DMS153 (cell line): Measurements from ENCODE around the gene KAT6B.

ENCODE experiments used
- DNase-seq: peaks from one replicate; lab custom pipeline; 2025; lab: John Stamatoyannopoulos, UW

The KAT6B gene

DNA sequence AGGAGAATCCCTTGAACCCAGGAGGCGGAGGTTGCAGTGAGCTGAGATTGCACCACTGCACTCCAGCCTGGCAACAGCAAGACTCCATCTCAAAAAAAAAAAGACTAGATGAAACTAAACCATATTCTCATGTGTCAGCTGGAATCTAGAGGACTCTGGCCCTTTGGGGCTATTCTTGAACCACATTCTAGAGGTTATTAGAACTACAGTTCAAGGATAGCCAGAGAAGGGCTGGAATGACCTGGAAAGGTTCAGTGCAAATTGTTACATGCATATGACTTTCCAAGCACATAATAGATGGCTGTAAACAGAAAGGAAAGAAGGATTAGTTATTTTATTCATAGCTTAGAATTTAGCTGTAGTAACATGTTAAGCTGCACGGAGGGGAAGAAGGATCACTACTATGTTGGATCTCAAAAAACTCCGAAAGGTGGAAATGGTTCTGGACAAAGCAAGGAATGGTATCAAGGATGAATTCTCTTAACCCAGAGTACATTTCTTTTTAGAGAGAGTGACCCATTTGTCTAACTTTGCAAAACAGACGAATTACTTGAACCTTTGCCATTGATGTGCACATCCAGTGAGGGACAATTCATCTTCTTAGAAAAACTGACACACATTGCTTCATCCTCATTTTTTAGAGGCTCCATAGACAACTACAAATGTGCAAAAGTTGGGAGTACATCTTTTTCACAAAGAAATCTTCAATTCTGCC, 161.1 kb downstream of the KAT6B start:
- DNase-seq, result no peak

DNA sequence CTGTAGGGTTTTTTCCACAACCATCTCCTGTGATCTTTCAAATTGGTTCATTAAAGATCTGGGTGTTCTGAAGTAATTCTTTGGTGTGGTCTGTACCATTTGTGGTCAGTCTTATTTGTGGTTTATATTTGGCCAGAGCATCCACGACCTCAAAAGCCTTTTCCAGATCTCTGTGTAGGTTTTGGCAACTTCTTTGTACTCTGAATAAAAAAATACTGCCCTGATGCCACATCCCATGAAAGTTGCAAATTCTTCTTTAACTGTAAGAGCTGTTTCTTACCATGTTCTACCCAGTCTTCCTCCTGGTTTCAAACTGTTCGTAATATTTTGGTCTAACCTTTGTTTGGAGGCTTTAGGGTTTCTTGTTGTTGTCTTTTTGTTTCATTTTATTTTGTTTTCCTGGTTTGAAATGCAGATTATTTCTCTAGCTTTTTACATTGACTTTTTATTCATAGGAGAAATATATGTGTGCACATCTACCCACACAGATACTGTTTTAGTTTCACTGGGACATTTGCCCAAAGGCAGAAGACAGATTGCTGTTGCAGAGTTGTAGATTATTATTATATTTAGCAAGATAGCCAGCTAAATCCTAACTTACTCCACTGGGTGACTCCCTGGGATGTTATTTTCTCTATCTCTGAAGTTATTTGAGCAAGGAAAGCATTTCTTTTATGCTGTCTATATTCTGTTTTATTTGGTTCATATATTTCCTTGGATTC, 161.8 kb downstream of the KAT6B start:
- no peak for DNase-seq

DNA sequence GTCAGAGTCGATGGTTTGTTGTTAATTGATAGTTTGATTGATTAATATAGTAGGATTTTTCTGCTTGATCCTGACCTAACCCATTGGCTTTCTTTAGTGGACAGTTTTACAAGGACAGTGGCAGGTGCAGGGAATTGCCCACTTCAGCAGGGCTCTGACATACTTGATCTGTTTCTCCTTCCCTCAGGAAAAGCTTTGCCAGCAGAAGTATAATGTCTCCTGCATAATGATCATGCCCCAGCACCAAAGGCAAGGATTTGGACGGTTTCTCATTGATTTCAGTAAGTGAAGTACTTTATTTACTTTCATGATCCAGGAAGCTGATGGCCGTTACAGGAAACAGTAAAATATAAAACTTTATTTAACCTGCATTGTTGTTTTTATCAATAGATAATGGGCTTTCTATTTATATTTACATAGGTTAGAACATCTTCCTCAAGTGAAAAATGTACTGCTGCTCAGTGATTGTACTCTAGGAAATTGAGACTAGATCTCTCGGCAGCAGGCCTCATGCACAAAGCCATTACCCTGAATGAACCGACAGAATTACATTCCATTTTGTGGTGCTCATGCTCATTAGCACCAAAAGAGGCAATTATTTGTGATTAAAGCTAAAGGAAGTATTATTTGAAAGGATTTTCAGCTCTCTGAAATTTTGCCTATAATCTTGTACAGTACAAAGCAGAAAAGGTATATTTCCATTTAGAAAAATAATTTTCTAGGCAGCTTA, 162.6 kb downstream of the KAT6B start:
- DNase-seq, result peak; percentile 89

DNA sequence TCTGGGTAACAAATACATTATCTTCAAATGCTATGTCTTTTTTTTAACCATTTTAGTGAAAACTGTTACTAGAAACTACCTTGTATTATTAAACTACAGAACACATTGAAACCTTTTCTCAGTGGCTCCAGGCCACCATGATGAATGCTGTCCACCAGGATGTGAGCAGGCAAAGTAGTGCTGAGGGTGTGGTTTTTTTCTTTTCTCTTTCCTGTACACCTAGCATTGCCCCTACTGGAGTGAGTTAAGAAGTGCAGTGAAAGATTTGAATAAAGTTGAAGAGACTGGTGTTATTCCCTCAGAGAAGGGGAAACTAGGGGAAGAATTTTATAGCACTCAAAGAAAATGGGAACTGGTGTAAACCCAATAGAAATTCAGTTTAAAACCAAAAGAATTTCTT, 165.0 kb downstream of the KAT6B start:
- no peak for DNase-seq

DNA sequence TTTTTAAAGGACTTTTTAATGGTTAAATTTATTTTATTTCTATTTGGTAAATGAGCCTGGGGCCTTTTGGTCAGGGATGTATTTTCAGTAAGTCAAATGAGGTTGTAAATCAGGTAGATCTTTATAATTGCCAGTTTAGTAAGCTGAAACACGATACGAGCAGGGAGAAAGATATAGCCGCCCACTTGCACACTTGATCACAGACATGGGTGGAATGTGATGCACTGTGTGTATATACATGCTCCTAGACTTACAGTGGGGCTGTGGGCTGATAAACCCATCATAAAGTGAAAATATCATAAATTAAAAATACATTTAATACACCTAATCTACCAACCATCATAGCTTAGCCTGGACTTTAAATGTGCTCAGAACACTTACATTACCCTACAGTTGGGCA, 165.7 kb downstream of the KAT6B start:
- no peak for DNase-seq

DNA sequence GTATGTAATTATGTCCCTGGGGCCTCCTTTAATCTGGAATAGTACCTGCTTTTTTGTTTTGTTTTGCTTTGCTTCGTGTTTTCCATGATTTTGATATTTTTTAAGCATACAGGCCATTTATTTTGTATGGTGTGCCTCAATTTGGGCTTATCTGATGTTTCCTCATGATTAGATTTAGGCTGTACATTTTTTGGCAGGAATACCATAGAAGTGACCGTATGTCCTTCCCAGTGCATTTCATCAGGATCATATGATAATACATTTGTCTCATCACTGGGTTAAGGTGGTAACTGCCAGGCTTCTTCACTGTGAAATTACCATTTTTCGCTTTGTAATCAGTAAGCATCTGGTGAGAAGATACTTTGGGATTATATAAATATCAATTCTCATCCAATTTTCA, 167.2 kb downstream of the KAT6B start:
- no peak for DNase-seq

DNA sequence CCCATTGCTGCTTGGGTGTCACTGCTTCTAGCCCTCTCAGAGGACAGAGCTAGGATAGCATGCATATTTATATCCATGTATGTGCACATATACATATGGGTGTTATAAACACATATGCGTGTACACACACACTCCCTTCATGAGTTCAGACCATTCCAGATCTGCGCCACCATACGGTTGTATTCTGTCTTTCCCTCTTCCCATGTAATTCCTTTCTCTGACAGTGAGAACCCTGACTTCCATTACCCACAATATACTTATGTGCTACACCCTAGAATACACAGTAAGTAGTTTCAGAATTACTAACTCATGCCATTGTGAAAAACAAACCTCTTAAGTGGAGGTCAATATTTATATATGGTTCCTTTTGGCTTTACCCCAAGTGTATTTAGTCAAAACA, 168.5 kb downstream of the KAT6B start:
- peak; percentile 81 for DNase-seq

DNA sequence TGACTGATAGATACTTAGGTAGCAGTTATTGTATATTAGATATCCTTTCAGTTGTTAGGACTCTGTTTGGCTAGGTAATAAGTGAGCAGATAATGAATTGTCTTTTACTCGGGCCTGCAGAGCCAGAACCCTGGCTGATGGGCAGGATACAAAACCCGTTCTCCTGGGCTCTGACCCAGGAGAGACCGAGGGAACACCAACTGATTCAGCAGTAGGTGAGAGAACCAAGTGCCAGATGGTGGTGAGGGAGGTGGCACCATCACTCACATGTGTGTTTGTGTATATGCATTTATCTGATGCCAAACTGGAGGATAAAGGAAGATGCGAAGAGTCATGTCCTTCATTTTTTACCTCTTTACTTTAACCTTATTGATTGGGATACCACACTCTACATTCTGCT, 169.4 kb downstream of the KAT6B start:
- no peak for DNase-seq

DNA sequence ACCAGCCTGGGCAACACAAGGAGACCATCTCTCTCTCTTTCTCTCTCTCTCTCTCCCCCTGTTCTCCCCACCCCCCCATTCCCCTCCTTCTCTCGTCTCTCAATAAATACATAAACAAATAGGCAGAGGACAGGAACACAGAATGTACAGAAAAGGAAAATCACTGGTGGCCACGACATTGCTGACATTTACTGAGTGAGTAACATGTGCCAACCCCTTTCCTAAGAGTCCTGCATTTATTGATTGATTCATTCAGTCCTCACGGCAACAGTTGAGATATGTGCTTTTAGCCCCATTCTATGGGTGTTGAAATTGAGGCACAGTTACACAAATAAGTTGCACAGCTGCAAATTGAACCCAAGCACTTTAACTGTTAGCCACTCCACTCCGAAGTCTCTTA, 170.8 kb downstream of the KAT6B start:
- DNase-seq, result no peak

DNA sequence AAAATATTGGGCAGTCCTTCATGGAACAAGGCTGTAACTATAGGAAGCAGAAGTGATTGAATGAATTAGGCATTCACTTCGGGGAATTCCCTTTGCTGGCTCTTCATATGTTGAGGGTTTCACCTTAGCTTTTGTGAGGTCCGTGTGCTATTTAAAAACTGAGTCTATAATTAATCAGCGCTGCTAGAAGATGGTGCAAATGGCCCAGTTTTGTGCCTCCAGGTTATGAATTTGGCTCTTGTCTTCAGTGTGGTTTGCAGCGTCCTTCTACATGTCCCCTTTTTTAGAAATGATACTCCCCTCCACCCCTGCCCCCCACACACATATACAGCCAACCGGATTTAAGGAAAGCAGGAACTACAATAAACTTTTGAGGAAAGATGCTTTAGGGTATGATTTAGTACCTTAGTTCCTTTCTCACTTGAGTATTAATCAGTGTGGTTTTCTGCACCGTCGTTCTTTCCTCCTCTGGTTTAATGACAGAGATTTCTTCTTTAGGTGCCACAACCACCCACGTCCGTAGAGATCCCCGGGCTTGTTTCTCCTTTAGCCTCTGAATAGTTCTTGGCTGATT, 174.4 kb downstream of the KAT6B start:
- DNase-seq, result no peak

DNA sequence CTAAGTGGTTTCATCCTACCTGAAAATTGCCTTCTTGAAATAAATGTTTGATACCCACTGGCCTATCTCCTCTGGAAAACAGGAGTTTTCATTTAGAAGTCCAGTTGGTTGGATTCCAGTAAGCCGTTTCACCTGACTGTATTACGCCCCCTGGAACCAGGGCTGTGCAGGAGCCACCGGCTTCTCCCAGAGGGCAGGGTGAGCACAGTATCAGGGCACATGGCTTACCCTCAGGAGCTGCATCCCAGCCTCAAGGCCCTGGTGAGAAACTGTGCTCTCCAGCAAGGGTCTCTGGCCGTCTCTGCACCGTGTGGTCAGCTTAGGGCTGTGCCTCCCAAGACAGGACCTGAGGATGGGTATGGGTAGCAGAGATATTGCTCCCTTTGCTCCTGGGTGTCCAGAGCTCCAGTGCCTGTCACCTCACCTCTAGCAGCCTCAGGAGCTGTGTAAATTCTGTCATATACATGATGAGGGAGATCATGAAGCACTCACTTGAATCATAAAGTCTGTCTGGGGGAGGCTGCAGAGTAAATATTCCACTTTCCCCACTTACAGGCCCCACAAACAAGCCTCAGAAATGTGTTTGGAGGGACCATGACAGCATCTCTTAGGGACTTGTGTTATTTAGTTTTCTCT, 175.4 kb downstream of the KAT6B start:
- DNase-seq, result no peak

DNA sequence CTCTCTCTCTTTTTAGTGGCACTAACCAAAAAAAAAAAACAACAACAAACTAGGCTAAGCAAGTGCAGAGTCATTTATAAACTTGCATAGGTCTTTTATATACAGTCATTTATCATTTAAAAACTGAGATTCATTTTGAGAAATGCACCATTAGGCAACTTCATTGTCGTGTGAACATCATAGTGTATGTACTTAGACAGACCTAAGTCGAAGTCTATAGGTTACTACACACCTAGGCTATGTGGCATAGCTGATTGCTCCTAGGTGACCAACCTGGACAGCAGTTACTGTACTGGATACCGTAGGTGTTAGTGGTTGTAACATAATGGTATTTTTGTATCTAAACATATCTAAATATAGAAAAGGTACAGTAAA, 175.9 kb downstream of the KAT6B start:
- DNase-seq, result no peak

DNA sequence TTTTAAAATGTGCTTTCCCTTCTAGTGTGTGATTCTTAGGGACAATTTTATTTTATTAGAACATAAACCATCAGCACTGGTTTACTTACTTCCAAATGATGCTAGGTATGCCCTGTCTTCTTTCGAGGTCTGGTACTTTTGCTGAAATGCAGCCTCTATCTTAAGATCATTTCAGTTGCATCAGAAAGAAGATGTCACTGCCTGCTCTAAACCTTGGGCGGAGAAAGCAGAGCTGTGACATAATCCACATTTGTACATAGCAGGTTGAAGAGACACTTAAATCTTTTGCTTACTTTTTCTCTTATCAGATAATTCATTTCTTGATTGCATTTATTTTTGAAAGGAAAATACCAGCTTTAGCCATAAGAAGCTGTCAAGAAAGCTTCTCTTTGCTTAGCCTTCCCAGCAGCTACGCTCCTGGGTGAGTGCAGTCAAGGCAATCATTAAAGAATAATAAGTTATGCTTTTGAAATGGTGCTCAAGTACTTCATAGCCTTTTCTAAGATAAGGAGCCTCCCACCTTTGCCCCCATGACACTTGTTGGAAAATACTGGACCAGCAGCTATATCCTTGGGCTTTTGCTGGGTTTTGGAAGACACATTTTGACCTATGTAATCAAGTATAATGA, 176.7 kb downstream of the KAT6B start:
- no peak for DNase-seq

DNA sequence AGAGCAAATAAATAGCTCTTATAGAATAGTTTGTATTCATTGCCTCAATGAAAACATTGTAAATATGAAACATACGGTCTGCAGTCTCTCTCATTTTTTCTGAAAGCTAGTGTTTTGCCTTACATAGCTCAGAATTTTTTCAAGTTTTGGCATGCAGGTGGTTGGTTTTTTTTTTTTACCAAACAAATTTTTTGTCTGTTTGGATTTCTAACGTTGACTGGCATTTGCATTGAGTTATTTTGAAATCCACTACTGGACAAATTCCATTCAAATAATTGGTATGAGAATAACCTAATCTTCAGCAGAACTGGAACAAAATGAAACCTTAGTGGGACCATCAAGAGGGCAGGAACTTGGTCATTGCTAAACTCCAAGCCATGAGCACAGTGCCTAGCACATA, 177.5 kb downstream of the KAT6B start:
- no peak for DNase-seq

DNA sequence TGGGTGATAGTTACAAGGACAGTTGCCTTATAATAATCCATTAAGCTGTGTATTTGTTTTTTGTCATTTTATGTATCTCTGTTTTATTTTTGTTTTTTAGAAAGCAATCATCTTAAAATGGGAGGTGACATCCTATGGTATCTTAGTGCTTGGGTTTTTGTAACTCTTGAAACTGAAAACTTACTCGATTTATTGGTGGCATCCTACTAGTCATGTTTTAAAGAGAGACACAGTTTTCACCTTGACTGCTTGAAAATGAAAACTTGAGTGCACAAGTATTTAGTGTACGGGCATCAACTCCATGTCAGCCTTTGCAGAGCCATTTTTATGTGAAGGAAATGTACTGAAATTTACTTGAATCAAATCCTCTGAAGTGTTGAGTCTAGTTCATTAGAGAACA, 181.2 kb downstream of the KAT6B start:
- no peak for DNase-seq

DNA sequence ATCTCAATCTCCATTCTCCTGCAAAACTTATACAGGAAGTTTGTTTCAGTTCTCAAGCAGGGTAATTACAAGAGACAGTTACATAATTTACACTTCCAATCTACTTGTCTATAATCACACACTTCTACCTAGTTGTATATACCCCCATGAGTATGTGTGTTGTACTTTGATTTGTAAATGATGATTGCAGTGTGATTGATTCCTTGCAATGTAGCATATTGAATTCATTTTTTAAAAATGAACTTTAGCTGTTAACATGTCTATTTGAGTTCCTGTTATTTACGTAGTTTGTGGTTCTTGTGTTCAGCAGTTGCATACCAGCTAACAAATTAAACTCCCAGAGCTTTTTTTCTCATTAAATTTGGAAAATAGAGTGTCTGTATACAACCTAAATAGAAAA, 182.6 kb downstream of the KAT6B start:
- no peak for DNase-seq

DNA sequence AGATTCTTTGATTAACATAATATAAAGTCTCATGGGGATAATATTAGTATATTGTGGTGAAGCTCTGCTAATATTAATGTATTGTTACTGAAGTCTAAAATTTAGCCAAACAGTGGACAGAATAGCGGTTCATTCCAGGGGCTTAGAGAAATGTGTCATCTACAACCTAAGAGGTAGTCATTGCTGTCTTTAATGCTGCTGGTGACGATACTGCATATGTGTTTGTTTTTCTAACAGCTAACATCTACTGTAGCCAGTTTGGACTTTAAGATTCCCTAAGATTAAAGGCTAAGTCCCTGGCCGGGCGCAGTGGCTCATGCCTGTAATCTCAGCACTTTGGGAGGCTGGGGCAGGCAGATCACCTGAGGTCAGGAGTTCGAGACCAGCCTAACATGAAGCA, 183.0 kb downstream of the KAT6B start:
- DNase-seq, result no peak

DNA sequence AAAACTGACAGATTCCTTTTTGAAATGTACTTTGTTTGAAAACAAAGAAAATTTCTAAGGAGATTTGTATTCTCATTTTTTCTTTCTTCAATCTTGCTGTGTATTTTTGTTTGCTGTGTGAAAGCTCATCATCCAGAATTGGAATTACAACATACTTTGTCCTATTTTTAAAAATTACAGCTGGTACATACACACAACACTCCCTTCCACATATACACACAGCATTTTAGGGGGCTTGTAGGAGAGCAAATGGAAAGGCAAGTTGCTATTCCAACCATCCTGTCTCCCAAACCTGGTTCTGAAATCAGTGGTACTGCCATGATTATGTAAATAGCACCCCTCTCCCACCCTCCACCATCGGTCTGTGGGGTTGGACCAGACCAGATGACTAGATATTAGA, 184.0 kb downstream of the KAT6B start:
- no peak for DNase-seq

DNA sequence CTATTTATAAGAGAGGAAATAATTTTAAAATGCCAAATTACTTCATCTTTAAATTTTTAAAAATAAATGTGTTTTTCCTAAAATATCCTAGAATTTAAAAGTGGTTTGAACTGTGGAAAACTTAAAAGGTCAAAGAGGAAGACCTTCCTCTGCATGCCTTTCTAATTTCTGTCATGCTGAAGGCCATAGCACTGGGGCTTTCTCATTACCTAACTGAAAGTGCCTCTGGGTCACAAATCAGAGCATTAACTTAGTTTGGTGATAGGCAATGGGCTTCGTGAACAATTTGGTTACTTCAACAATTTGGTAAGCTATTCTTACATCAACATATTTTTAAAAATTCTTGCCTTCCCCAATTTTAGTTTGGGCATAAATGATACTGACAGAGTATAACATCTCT, 184.8 kb downstream of the KAT6B start:
- DNase-seq, result no peak

DNA sequence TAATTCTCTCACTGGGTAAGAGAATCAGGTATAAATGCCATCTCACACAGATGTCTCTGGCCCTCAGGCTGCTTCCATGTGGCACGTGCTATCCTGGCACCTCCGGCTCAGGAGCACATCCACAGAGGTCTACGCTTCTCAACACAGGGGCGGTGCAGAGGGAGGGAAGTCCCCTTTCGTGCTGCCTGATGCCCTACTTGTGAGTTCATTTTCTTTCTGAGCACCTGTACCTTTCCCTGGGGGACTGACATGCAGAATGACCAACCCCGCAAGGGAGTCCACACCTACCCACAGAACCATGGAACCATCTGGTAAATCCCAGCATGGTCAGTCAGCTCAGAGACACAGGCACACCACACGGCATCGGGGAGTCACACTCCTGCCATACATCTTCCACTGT, 186.1 kb downstream of the KAT6B start:
- no peak for DNase-seq

DNA sequence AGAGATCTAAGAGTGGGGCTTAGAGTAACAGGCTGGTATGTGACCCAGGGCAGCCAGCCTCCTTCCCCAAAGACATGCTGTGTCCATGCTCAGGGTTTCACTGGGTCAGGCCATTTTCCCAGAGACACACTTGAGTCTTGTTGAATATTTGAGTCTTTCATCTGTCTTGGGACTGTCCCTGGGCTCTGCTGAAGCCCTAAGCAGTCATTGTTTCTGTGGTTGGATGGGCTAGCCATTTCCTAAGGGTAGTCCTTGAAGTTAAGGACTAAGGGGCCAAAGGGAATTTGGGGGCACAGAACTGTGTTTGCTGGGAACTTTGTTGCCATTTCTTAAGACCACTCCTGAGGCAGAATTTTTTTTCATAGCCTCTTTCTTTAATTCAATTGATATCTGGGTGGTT, 186.6 kb downstream of the KAT6B start:
- no peak for DNase-seq

DNA sequence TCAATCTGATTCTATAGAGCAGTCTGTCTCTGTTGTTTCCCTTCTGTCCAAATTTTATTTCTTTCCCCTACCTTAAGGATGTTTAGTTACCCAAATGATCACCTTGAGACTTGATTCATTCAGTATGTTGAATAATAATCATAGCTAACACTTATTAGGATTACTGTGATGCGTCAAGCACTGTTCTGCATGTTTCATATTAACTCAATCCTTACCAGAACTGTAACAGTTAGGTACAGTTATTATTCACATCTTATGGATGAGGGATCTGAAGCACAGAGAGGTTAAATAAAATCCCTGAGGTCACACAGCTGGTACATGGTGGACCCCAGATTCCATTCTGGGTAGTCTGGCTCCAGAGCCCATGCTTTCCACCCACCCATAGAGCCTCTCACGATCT, 187.1 kb downstream of the KAT6B start:
- no peak for DNase-seq
